HG03108 (cell line): ENCODE data around the gene MSRB2.
"Not testable (repeated sequence)": the region's sequence is repeated elsewhere in the genome, so short reads cannot be mapped to it uniquely, and the experiment has no call there.

Experiments
- ATAC-seq: cut with Tn5 transposase; IDR thresholded peaks from one replicate; pipeline ENCODE4 v1.9.1; 2021; ENCODE audit warnings: moderate library complexity; ENCODE audit not compliant: unreplicated experiment

MSRB2 gene

DNA sequence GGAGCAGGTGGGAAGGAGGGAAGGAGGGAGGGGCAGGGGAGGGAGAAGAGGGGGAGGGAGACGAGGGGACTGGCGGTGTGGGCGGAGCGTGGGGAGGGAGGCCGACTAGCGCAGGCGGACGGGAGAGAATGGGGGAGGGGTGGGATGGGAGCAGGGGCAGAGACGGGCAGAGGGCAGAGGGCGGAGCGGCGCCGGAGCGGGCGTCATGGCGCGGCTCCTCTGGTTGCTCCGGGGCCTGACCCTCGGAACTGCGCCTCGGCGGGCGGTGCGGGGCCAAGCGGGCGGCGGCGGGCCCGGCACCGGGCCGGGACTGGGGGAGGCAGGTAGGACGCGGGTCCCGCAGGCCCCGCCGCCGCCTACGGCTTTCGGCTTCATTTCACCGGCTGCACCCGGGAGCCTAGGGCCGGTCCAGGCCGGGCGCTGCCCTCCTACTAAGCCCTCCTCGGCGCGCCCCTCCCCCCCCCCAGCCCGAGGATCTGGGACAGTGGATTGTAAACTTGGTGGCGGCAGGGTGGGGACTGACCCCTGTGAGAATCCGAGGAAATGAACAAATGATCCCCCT, at the start of gene MSRB2:
TSS of gene MSRB2 (plus strand) at position 176 of the 562 bp plus-strand sequence. CDS start at position 206, 30 bp downstream.
- ATAC-seq = peak; percentile 79

DNA sequence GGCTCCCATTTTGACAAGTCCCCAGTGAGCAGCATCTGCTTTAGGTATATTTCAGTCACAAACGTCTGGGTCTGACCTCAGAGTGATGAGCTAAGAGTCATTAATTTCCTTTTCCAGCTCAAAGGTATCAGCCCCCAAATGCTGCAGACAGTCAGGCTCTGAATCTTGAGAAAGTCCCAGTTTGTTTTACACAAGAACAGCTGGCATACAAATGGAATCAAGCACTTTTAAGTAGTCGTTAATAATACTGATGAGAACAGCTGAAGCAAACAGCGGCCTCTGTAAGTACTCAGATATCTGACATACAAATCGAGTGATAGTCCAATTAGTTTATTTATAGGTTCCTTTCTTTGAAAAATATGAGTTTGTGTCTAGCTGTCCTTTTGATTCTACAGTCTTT, 49.4 kb upstream of the MSRB2 start:
- no peak for ATAC-seq

DNA sequence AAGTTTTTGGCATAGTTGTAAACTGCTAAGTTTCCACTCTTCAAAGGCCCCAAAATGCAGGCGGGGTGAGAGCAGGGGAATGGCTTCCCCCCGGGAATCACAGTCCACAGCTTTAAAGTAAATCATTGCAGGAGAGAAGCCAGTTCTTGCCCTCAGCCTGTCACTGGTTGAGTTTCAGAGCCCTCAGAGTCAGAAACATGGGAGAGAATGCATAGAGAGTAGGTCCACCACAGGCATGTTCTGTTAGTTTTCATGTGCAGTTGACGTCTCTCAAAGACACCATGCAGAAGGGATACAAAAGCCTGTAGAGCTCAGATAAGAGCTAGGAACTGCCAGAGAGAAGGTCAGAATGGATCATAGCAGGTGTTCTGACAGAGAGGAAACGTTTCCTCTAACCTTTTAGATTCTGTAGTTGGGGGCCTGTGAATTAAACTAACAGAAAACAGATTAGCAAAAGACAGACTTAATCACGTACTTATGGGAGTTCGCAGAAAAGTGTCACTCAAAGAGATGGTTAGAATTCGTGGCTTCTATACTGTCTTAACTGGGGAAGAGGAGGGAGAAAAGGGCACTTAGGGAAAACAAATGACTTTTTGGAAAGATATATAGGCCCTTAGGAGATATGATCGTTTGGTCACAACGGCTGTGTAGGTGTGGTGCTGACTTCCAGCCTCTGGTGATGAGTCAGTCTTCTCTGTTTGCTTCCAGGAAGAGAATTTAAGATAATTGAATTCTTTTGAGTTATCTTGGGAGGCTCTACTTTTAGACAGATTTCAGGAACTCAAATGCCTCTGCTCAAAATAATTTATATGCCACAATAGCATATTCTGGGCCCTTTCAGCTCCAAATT, 48.0 kb upstream of the MSRB2 start:
- no peak for ATAC-seq

DNA sequence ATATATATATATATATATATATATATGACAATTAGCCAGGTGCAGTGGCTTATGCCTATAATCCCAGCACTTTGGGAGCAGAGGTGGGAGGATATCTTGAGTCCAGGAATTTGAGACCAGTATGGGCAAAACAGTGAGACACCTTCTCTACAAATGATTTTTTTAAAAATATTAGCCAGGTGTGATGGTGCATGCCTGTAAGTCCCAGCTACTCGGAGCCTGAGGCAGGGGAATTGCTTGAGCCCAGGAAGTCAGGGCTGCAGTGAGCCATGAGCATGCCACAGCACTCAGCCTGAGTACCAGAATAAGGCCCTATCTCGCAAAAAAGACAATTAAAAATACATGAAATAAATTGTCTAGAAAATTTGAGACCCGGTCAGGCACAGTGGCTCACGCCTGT, 47.2 kb upstream of the MSRB2 start:
- no peak for ATAC-seq

DNA sequence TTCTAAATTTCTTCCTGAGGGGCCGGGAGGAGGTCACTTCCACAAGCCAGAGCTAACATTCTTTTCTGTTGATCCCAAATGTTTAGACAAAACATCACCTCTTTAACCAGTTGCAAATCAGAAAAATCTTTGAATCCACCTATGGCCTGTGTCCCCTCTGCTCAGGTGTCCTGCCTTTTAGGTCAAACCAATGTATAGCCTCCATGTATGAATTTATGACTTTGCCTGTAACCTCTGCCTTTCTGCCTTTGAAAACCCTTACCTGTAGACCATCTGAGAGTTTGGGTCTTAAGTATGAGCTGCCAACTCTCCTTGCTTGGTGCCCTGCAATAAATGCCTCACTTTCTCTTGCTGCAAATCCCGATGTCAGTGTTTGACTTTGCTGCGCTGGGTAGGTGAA, 44.1 kb upstream of the MSRB2 start:
- ATAC-seq = no peak

DNA sequence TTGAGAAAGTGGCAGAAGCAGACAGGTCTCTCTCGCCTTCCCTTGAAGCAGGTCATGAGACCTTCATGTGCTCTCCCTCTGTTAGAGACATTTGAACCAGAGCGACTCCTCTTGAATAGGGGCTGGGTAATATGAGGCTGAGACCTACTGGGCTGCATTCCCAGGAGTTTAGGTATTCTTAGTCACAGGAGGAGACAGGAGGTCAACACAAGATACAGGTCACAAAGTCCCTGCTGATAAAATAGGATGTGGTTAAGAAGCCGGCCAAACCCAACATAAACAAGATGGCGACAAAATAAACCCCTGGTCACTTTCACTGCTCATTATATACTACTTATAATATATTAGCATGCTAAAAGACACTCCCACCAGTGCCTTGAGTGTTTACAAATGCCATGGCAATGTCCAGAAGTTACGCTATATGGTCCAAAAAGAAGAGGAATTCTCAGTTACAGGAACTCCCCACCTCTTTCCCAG, 43.5 kb upstream of the MSRB2 start:
- no peak for ATAC-seq

DNA sequence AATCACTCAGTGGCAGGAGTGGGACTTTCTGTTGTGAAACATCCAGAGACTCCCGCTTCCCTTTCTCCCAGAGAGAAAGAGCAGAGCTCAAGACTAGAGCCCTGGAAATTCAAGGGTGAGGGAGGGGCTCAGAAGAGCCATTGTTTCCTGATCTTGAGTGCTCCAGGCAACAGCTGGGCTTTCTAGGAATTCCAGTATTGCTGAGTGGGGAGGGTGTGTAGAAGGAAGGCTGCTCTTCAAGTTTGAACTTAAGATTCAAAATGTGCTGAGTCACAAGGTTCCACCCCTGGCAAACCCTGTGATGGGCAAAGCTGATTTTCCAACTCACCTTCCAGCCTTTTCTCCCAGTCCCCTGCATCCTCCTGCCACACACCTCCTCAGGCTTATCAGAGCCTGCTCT, 42.3 kb upstream of the MSRB2 start:
- ATAC-seq = no peak

DNA sequence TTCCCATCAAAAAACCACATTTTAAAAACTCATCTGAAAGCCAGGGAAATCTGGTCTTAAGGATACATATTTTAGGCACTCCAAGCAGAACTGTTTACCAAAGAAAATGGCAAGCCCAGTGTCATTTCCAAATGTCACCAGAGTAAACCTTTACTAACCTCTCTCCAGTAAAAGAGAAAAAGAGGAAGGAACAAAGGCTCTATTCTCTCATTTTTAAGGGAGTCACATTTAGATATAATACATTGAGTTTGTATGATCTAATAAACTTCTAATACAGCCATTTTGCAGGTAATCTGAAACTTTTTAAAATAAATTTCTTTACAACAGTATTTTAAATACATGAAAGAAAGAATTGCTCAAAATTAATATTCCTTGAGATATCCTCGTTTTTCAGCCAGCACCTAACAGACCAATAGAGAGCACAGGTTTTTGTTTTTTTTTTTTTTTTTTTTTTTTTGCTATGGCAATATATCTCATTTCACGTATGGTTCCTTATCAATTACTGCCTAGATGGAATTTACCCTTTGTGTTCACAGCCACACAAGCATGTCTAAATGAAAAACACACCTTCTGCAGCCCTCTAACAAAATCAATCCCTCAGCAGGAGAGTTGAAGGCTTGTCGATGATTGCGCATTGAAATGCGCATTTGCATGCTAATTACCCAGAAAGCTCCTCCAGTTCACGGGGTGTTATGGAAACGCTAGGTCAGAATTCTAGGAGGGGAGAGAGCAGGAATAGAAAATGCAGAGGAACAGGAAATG, 39.8 kb upstream of the MSRB2 start:
- no peak for ATAC-seq

DNA sequence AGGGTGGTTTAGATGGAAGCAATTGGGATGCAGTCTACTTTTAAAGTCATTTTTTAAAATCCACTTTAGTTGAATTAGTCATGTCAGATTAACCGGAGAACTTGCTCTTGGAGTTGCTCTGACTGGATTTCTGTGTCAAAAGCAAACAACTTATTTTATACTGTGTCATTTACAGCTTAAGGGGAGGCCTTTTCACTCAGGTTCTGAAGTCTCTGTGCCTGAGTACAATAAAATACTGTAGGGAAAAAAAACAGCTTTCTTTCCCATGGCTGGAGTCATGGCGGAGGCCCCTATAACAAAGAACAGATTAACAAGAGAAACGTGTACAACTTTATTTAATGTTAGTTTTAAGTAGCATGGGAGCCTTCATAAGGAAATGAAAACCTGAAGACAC, 39.2 kb upstream of the MSRB2 start:
- no peak for ATAC-seq

DNA sequence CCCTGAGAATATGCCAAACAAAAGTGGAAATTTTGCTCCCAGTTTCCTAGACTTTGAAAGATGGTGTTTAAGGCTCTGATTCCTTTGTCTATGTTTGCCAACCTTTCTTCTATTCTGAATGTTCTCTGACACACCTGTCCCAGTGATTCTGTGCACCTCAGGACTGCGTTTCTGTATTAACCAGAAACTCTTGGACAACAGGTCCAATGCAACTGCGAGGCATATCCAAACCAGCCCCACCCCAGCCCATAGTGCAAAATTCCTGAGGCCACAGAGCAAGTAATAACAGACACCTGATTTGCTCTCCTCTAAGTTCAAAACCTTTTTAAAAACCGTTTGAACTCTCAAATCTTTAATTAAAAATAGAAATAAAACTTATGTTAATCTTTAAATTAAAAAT, 37.0 kb upstream of the MSRB2 start:
- ATAC-seq = no peak

DNA sequence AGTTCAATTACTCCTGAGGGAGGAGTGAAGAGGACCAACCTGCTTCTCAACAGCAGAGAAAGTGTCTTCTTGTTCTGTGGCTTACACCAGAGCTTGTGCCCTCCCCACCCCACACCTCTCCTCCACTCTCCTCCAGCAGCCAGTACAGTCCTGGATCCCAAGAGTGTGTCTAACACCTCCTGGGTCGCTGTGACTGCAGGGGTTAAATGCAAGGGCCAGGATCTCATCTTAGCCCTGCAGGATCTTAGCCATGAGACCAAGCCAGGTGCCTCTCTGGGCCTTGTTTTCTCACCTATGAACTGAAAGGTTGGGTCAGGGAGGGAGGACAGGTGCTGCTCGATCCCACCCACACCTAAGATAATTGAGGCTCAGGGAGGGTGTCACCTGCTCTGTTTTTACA, 34.5 kb upstream of the MSRB2 start:
- no peak for ATAC-seq

DNA sequence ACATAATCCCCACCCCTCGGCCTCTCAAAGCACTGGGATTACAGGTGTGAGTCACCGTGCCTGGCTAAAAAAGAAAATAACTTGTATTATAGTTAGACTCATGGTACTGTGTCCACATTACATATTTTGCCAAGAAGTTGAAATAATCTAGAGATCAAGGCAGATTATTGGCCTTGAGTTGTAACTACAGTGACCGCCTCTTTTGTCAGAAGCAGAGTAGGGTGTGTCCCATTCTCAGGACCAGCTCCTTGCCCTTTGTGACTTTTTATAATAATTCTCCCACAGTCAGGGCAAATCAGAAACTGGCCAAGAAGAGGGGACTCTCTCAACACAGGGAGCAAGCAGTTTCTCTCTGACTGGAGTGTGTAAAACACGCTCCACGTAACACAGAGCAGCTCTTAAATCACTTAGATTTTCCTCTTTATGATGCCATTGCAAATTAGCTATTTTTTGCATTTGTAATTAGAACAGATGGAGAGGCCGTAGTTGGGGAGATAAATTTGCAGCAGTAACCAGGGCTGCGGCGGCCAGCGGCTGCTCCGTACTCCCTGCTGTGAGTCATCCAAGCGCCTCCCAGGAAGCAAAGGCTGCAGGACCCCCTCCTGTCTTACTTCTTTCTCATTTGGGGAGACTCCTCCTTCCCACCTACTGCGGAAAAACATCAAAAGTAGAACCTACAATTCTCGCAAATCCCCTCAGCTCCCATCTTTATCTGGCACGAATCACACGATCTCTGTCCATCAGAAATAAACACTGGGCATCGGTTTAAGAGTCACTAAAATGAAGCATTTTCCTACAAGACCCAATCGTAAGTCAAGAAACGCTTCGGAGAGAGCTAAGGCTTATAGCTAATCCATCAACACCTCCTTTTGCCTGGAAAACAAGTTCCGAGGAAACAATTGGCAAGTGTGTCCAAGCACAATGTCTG, 32.1 kb upstream of the MSRB2 start:
- ATAC-seq = no peak

DNA sequence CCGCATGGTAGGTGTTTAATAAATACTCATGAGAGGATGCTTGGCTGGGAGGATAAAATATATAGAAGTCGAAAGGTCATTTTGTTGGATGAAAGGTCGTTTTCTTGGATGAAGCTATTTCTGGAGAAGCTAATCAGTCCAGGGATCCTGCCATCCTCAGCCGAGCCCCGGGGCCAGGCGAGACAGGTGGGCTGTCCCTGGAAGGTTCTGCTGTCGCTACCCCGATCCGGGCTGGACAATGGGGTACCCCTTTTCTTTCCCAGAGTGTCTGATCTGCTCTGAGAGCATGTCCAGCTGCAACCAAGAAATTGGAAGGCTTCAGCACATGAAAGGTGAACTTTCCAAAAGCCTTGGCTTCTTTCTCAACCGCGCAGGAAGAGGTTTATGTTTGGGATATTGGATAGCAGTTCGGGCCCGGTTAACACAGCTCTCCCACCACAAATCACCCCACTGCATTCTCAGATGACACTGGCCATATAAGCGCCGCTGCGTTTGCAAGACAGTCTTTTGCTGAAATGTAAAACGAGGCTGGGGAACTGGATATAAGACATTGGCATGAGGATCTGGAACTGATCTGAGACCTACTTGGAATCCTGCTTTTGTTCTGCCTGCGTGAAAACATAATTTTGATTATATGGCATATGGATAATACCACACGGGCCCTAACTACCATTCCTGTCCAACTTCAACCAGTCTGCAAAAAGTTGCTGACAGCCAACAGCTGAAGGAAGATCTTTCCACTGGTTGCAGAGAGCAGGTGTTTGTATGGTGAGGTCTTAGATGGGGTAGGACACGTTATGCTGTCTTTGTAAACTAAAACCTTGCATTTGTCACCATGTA, 31.2 kb upstream of the MSRB2 start:
- ATAC-seq = no peak

DNA sequence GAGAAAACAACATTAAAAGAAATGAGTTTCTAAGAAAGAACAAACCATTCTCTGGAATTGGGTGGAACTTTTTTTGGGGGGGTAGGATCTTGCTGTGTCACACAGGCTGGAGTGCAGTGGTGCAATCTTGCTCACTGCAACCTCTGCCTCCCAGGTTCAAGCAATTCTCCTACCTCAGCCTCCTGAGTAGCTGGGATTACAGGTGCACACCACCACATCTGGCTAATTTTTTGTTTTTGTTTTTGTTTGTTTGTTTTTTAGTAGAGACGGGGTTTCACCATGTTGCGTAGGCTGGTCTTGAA, 30.6 kb upstream of the MSRB2 start:
- ATAC-seq = not testable (repeated sequence)

DNA sequence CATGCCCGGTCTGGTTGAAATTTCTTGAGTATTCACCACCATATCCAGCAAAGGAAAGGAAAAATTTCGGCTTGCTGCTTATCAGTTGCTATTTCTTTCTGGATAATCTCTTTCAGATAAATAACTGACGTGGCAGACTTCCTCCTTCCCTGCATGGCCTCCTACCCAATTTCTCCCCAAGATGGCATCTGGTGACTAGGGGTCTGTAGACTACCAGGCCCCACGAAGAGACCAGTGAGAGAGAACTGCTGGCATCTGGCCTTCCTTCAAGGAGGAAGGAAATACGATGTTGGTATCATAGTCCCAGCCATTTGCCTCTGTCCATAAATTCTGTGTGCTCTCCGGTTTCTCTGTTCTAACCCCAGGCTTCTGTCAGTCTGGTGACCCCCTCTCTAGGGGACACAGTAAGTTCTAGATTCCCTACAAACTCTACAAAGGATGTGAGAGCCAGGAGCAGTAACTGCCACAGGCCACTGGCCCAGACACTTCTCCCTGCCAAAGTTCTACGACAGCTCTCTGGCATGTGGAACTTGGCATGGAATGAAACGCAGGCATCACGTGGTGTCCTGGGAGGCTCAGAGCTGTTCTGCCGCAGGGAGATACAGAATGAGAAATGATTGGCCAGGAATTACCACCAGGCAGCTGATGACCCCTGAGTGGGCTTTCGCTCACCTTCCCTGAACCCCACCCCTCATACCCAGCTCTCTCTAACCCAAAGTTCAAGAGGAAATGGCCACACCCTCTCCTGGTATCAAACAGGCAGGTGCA, 30.0 kb upstream of the MSRB2 start:
- no peak for ATAC-seq

DNA sequence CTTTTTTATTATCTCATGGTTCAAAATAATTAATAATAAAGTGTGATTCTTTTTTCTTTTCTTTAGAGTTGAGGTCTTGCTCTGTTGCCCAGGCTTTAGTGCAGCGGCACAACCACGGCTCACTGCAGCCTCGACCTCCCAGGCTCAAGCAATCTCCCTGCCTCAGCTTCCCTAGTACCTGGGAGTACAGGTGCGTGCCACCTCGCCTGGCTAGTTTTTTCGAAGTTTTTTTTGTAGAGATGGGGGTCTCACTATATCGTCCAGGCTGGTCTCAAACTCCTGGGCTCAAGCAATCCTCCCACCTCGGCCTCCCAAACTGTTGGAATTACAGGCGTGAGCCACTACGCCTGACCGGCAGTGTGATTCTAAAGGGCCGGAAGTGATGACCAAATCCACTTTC, 28.0 kb upstream of the MSRB2 start:
- no peak for ATAC-seq

DNA sequence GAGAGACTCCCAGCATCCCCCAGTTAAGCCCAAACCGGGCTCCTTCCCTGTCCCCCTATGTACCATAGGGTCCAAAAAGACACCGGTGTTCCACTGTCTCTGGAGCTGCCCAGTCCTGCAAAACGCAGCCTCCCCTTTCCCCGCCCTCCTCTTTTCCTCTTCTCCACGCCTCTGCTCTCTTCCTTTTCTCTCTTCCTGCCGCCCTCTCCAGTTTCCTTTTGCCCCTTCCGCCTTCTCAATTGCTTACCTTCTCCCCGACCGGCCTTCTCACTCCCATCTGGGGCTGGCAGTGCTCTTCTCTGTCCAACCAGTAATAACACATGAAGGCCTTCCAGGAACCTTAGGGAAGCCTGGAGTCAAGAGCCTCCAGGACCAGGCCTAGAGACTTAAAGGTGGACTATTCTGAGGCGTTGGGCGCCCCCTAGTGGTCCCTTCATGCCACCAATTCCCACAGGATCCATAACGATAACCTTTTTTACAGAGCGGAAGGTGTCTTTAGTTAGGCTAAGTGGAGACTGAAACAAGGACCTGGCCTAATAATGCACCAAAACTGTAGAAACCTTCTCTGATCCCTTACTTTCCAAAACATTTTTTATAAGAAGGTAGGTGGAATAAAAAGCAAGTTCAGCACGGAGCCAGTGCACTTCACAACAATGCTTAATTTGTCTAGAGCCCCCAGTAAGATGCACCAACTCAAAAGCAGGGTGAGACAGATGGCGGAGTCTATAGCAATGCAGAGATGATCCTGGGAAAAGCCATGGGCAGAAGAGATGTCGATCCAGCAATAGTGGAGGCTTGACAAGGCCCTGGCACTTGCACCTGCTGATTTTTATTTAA, 27.2 kb upstream of the MSRB2 start:
- ATAC-seq = no peak

DNA sequence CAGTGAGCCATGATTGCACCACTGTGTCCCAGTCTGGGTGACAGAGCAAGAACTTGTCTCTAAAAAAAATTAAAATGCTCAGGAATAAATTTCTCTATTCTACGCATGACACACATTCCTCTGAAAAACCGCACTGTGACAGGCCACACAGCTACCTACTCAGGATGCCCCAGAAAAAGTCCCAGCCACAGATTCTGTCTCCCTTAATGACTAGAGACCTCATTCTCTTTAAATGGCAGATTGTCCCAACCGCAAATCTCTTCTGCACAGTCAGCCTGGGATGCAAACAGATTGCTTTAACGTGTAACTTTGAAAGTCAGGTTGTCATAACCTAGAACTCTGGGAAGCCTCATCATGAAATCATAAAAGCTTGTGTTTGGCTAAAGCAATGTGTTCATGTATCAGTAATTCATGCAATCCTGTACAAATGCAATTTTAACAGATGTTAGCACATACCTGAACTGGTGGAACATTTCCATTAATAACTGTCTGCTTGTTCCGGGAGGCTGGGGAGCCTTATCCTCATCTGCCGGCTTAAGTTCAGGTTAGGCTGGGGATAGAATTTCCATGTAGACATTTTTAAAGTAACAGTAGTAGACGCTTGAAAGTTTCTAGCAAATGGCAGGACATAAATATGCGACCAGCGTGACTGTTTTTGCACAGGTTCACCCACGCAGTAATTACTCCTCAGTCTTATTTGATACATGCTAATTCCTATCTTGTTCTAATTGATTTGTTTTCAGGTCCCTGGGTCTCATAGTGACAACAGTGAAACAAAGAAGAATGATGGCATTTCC, 26.2 kb upstream of the MSRB2 start:
- ATAC-seq = no peak
